Karpas-422 (cell line): ENCODE data around the gene PLOD2. TPM values are rescaled to one million over a fixed set of nuclear protein-coding genes. Genes with fewer than 3 reads are reported as not detected.

Experiments used
- DNase-seq: peaks from one replicate; pipeline ENCODE4 v3.0.0-alpha.2; 2015
- H2AFZ ChIP-seq: fragments of 200-600 bp; sonication (generic); 2 replicates; pipeline ENCODE4 v1.6.1; 2014; ENCODE audit warnings: antibody characterized with exemption, low read length, mixed read lengths
- H3K27ac ChIP-seq: fragments of 200-600 bp; sonication (generic); 2 replicates; pipeline ENCODE4 v1.5.1; 2014; ENCODE audit warnings: mild to moderate bottlenecking, low read length, moderate library complexity
- H3K27me3 ChIP-seq: fragments of 200-600 bp; sonication (generic); 2 replicates; pipeline ENCODE4 v1.6.1; 2014; ENCODE audit warnings: low read length, mixed read lengths
- H3K36me3 ChIP-seq: fragments of 200-600 bp; sonication (generic); 2 replicates; pipeline ENCODE4 v1.6.1; 2014; ENCODE audit warnings: low read length, mixed read lengths; ENCODE audit not compliant: insufficient read depth
- H3K4me1 ChIP-seq: fragments of 200-600 bp; sonication (generic); 2 replicates; pipeline ENCODE4 v1.6.1; 2014; ENCODE audit warnings: mild to moderate bottlenecking, low read length, mixed read lengths
- H3K4me2 ChIP-seq: fragments of 200-600 bp; sonication (generic); 2 replicates; pipeline ENCODE4 v1.6.1; 2014; ENCODE audit warnings: low read length, low read depth, mild to moderate bottlenecking; ENCODE audit not compliant: poor library complexity, severe bottlenecking
- H3K4me3 ChIP-seq: fragments of 200-600 bp; sonication (generic); 2 replicates; pipeline ENCODE4 v1.5.1; 2014; ENCODE audit warnings: mild to moderate bottlenecking, antibody characterized with exemption, low read length, mixed read lengths
- H3K79me2 ChIP-seq: fragments of 200-600 bp; sonication (generic); 2 replicates; pipeline ENCODE4 v1.6.1; 2014; ENCODE audit warnings: mild to moderate bottlenecking, low read length, mixed read lengths
- H3K9ac ChIP-seq: fragments of 200-600 bp; sonication (generic); 2 replicates; pipeline ENCODE4 v1.6.0; 2014; ENCODE audit warnings: low read length
- H3K9me2 ChIP-seq: fragments of 200-600 bp; sonication (generic), shearing (Covaris generic); replicated peaks from 2 replicates; pipeline ENCODE4 v1.6.0; 2014; ENCODE audit warnings: mild to moderate bottlenecking, low read length, moderate library complexity; ENCODE audit not compliant: insufficient read depth
- H3K9me3 ChIP-seq: fragments of 300-700, 200-600 bp; sonication (generic); 2 replicates; pipeline ENCODE4 v1.6.1; 2014; ENCODE audit warnings: low read length, mixed read lengths
- H4K20me1 ChIP-seq: fragments of 200-600 bp; sonication (generic); 2 replicates; pipeline ENCODE4 v1.6.1; 2014; ENCODE audit warnings: mild to moderate bottlenecking, antibody characterized with exemption, low read length, low read depth; ENCODE audit not compliant: insufficient read depth
- total RNA-seq: library from RNA; depleted of rRNA; stranded (reverse); fragments of >200 nt; shearing (Covaris generic); gene quantifications from 2 replicates; pipeline ENCODE4 v1.2.3, GENCODE V29; 2014; ENCODE audit warnings: low replicate concordance

Gene PLOD2
- total RNA-seq, 1 experiment from 2014 or later, result not detected

GRCh38 chr3:146080578-146080977 lies 80.4 kb downstream of the PLOD2 start:
- Histone ChIP-seq H3K27me3 (no peaks in the 10 kb centered on the region), H3K4me1 (no peaks in the 10 kb centered on the region), H4K20me1 (no peaks in the 10 kb centered on the region), H3K4me2 (no peak overlapping the region), H3K79me2 (no peaks in the 10 kb centered on the region), H3K9me3 (no peaks in the 10 kb centered on the region), H3K4me3 (no peak overlapping the region), H3K9me2 (no peaks in the 10 kb centered on the region), H3K36me3 (no peaks in the 10 kb centered on the region), H2AFZ (no peak overlapping the region), H3K9ac (no peak overlapping the region), H3K27ac (no peak overlapping the region)
- no peak for DNase-seq

GRCh38 chr3:146078031-146078430 lies 83.0 kb downstream of the PLOD2 start:
- H3K9me2 ChIP-seq, result no peaks in the 10 kb centered on the region
- no peak overlapping the region for H2AFZ ChIP-seq
- H3K9ac ChIP-seq, result no peak overlapping the region
- H4K20me1 ChIP-seq, result no peaks in the 10 kb centered on the region
- no peak overlapping the region for H3K4me2 ChIP-seq
- no peaks in the 10 kb centered on the region for H3K4me1 ChIP-seq
- H3K4me3 ChIP-seq, result no peak overlapping the region
- H3K79me2 ChIP-seq, result no peaks in the 10 kb centered on the region
- H3K9me3 ChIP-seq, result no peaks in the 10 kb centered on the region
- no peak overlapping the region for H3K27ac ChIP-seq
- no peaks in the 10 kb centered on the region for H3K36me3 ChIP-seq
- no peak for DNase-seq
- no peaks in the 10 kb centered on the region for H3K27me3 ChIP-seq

- H2AFZ ChIP-seq, result no peak overlapping the region
- no peak overlapping the region for H3K4me2 ChIP-seq
- H3K9me3 ChIP-seq, result no peaks in the 10 kb centered on the region
- H3K27ac ChIP-seq, result no peak overlapping the region
- no peak for DNase-seq
- H3K4me1 ChIP-seq, result no peaks in the 10 kb centered on the region
- no peaks in the 10 kb centered on the region for H3K36me3 ChIP-seq
- no peaks in the 10 kb centered on the region for H3K9me2 ChIP-seq
- H3K9ac ChIP-seq, result no peak overlapping the region
- no peak overlapping the region for H3K4me3 ChIP-seq
- no peaks in the 10 kb centered on the region for H3K27me3 ChIP-seq
- no peaks in the 10 kb centered on the region for H4K20me1 ChIP-seq
- H3K79me2 ChIP-seq, result no peaks in the 10 kb centered on the region
Measured at GRCh38 chr3:146077181-146077580, 83.8 kb downstream of the PLOD2 start.

- no peaks in the 10 kb centered on the region for H3K27me3 ChIP-seq
Measured at GRCh38 chr3:146072824-146073223, 88.2 kb downstream of the PLOD2 start.

GRCh38 chr3:146072061-146072460 lies 88.9 kb downstream of the PLOD2 start:
- no peaks in the 10 kb centered on the region for H3K4me1 ChIP-seq
- no peak overlapping the region for H3K4me2 ChIP-seq
- H3K27me3 ChIP-seq, result no peaks in the 10 kb centered on the region
- no peak overlapping the region for H3K27ac ChIP-seq
- no peaks in the 10 kb centered on the region for H3K9me3 ChIP-seq
- H3K9me2 ChIP-seq, result no peaks in the 10 kb centered on the region
- no peaks in the 10 kb centered on the region for H3K36me3 ChIP-seq
- no peak overlapping the region for H2AFZ ChIP-seq
- DNase-seq, result no peak
- H4K20me1 ChIP-seq, result no peaks in the 10 kb centered on the region
- no peak overlapping the region for H3K9ac ChIP-seq
- no peaks in the 10 kb centered on the region for H3K79me2 ChIP-seq
- no peak overlapping the region for H3K4me3 ChIP-seq

More at GRCh38 chr3:146072824-146073223, 88.2 kb downstream of the PLOD2 start:
- Histone ChIP-seq H3K4me1 (no peaks in the 10 kb centered on the region), H3K4me2 (no peak overlapping the region), H3K4me3 (no peak overlapping the region), H3K79me2 (no peaks in the 10 kb centered on the region), H3K9ac (no peak overlapping the region), H3K36me3 (no peaks in the 10 kb centered on the region), H4K20me1 (no peaks in the 10 kb centered on the region), H2AFZ (no peak overlapping the region), H3K9me3 (no peaks in the 10 kb centered on the region), H3K9me2 (no peaks in the 10 kb centered on the region), H3K27ac (no peak overlapping the region)
- no peak for DNase-seq

- H4K20me1 ChIP-seq, result no peaks in the 10 kb centered on the region
- no peak for DNase-seq
- H3K79me2 ChIP-seq, result no peaks in the 10 kb centered on the region
- no peak overlapping the region for H3K4me3 ChIP-seq
- no peaks in the 10 kb centered on the region for H3K4me1 ChIP-seq
- H3K27ac ChIP-seq, result no peak overlapping the region
- no peaks in the 10 kb centered on the region for H3K9me3 ChIP-seq
- H3K4me2 ChIP-seq, result no peak overlapping the region
- no peak overlapping the region for H3K9ac ChIP-seq
- no peaks in the 10 kb centered on the region for H3K27me3 ChIP-seq
- no peaks in the 10 kb centered on the region for H3K9me2 ChIP-seq
- no peaks in the 10 kb centered on the region for H3K36me3 ChIP-seq
- no peak overlapping the region for H2AFZ ChIP-seq
Measured at GRCh38 chr3:146071632-146072031, 89.4 kb downstream of the PLOD2 start.

- Histone ChIP-seq H3K9me2 (no peaks in the 10 kb centered on the region), H3K36me3 (no peaks in the 10 kb centered on the region), H3K9me3 (no peaks in the 10 kb centered on the region), H3K27me3 (no peaks in the 10 kb centered on the region), H3K79me2 (no peaks in the 10 kb centered on the region), H3K9ac (no peak overlapping the region), H3K4me2 (no peak overlapping the region), H3K4me3 (no peak overlapping the region), H3K27ac (no peak overlapping the region), H2AFZ (no peak overlapping the region), H4K20me1 (no peaks in the 10 kb centered on the region), H3K4me1 (no peaks in the 10 kb centered on the region)
- no peak for DNase-seq
Measured at GRCh38 chr3:146067048-146067447, 93.9 kb downstream of the PLOD2 start.

- H3K79me2 ChIP-seq, result no peaks in the 10 kb centered on the region
- H3K4me2 ChIP-seq, result no peak overlapping the region
- H3K9ac ChIP-seq, result no peak overlapping the region
- no peak overlapping the region for H2AFZ ChIP-seq
- no peaks in the 10 kb centered on the region for H3K9me3 ChIP-seq
- no peaks in the 10 kb centered on the region for H4K20me1 ChIP-seq
- no peaks in the 10 kb centered on the region for H3K9me2 ChIP-seq
- H3K27me3 ChIP-seq, result no peaks in the 10 kb centered on the region
- H3K4me3 ChIP-seq, result no peak overlapping the region
- no peaks in the 10 kb centered on the region for H3K36me3 ChIP-seq
- H3K4me1 ChIP-seq, result no peaks in the 10 kb centered on the region
- no peak overlapping the region for H3K27ac ChIP-seq
- DNase-seq, result peak; percentile 80
Measured at GRCh38 chr3:146065573-146066006, 95.4 kb downstream of the PLOD2 start.

GRCh38 chr3:146058241-146058640 lies 102.7 kb downstream of the PLOD2 start:
- Histone ChIP-seq H3K4me3 (no peak overlapping the region), H3K4me2 (no peak overlapping the region), H3K36me3 (no peaks in the 10 kb centered on the region), H3K27me3 (no peaks in the 10 kb centered on the region), H4K20me1 (no peaks in the 10 kb centered on the region), H3K9me2 (no peaks in the 10 kb centered on the region), H3K79me2 (no peaks in the 10 kb centered on the region), H3K27ac (no peak overlapping the region), H3K9ac (no peak overlapping the region), H3K9me3 (no peaks in the 10 kb centered on the region), H2AFZ (no peak overlapping the region), H3K4me1 (no peaks in the 10 kb centered on the region)
- DNase-seq, result no peak
